ENCODE results near the gene TIMELESS. TPM values are rescaled to one million over a fixed set of nuclear protein-coding genes. Genes with fewer than 3 reads are reported as not detected.

The TIMELESS gene
- total RNA-seq, 4 donors from 2014 or later = 2.1 to 19.4 (median 5.6) TPM

- Histone ChIP-seq H3K9me3 (no peaks in the 10 kb centered on the region), H3K4me3 (no peak overlapping the region), H3K27ac (no peak overlapping the region), H3K27me3 (no peaks in the 10 kb centered on the region), H3K36me3 (no peaks in the 10 kb centered on the region), H3K4me1 (no peaks in the 10 kb centered on the region)
- DNase-seq = no peak
- intact Hi-C loops (cut with DNase I; ENCODE audit: low total_unique reads) = no loop called here
- TF ChIP-seq CTCF (IDR thresholded peaks at IDR 0.05) = no peak
- no peak for TF ChIP-seq POLR2A (IDR thresholded peaks at IDR 0.05)
These were observed 11.6 kb downstream of the TIMELESS start for GRCh38 chr12:56437430-56438176.

DNA sequence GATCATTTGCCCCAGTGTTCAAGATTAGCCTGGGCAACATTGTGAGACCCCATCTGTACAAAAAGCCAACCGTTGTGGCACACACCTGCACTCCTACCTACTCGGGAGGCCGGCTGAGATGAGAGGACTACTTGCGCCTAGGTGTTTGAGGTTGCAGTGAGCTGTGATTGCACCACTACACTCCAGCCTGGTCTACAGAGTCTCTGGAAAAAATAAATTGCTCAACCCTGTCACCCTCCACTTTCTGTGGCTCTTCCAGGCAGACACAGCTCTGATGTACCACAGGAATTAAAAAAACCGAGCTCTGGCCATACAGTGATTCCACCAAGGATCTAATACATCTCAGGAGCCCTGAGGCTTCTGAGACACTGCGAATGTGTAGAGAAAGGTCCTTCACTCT, 14.4 kb downstream of the TIMELESS start:
- intact Hi-C loops (cut with DNase I; ENCODE audit: low total_unique reads) = no loop called here
- H3K36me3 ChIP-seq = no peaks in the 10 kb centered on the region
- DNase-seq = no peak
- H3K27ac ChIP-seq = no peak overlapping the region
- no peaks in the 10 kb centered on the region for H3K27me3 ChIP-seq
- H3K9me3 ChIP-seq = no peaks in the 10 kb centered on the region
- H3K4me3 ChIP-seq = no peak overlapping the region
- H3K4me1 ChIP-seq = no peaks in the 10 kb centered on the region
- TF ChIP-seq CTCF (IDR thresholded peaks at IDR 0.05) (no peak), POLR2A (IDR thresholded peaks at IDR 0.05) (no peak)

- DNase-seq = no peak
- TF ChIP-seq POLR2A (IDR thresholded peaks at IDR 0.05) = no peak
- TF ChIP-seq CTCF (IDR thresholded peaks at IDR 0.05) = no peak
- Histone ChIP-seq H3K9me3 (no peaks in the 10 kb centered on the region), H3K27me3 (no peaks in the 10 kb centered on the region), H3K4me3 (no peak overlapping the region), H3K4me1 (no peaks in the 10 kb centered on the region), H3K27ac (no peak overlapping the region), H3K36me3 (no peaks in the 10 kb centered on the region)
- intact Hi-C loops (cut with DNase I; ENCODE audit: low total_unique reads) = no loop called here
These were observed 17.4 kb downstream of the TIMELESS start for GRCh38 chr12:56431850-56432249.

GRCh38 chr12:56431288-56431687, 17.9 kb downstream of the TIMELESS start:
- H3K27me3 ChIP-seq = no peaks in the 10 kb centered on the region
- no peak overlapping the region for H3K4me3 ChIP-seq
- H3K9me3 ChIP-seq = no peaks in the 10 kb centered on the region
- H3K36me3 ChIP-seq = no peaks in the 10 kb centered on the region
- no peak overlapping the region for H3K27ac ChIP-seq
- intact Hi-C loops (cut with DNase I; ENCODE audit: low total_unique reads) = no loop called here
- no peak for DNase-seq
- TF ChIP-seq POLR2A (IDR thresholded peaks at IDR 0.05) = no peak
- TF ChIP-seq CTCF (IDR thresholded peaks at IDR 0.05) = no peak
- H3K4me1 ChIP-seq = no peaks in the 10 kb centered on the region

DNA sequence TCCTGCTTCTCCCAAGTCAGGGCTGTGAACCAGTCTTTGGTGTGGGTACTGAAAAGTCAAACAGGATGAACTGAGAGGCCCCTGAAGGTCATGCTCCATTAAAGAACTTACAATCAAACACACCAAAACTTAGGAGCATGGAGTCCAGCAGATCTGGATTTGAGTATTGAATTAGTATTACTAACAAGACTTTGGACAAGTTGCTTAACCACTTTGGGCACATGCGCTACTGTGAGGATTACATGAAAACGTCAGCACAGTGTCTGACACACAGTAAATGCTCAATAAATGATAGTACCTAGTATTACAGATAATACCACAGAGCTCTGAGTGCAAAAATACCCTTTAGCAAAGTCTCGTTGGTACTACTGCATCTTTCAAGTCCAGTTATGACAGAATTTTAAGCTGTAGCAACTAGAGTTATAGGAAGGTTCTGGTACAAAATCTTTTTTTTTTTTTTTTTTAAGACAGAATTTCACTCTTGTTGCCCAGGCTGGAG, 23.2 kb downstream of the TIMELESS start:
- Histone ChIP-seq H3K27me3 (no peaks in the 10 kb centered on the region), H3K36me3 (no peaks in the 10 kb centered on the region), H3K9me3 (no peaks in the 10 kb centered on the region), H3K4me1 (no peaks in the 10 kb centered on the region), H3K4me3 (no peak overlapping the region), H3K27ac (no peak overlapping the region)
- no peak for DNase-seq
- intact Hi-C loops (cut with DNase I; ENCODE audit: low total_unique reads) = no loop called here
- TF ChIP-seq CTCF (IDR thresholded peaks at IDR 0.05) (no peak), POLR2A (IDR thresholded peaks at IDR 0.05) (no peak)
